ENCODE measurements around the gene CA5B. TPM values are rescaled to one million over a fixed set of nuclear protein-coding genes. Genes with fewer than 3 reads are reported as not detected.
"Not testable (repeated sequence)": the region's sequence is repeated elsewhere in the genome, so short reads cannot be mapped to it uniquely, and the experiment has no call there.

The CA5B gene
- total and polyA plus RNA-seq, 7 experiments from 2014 or later, result 16.4 to 64.6 (median 50.1) TPM

DNA sequence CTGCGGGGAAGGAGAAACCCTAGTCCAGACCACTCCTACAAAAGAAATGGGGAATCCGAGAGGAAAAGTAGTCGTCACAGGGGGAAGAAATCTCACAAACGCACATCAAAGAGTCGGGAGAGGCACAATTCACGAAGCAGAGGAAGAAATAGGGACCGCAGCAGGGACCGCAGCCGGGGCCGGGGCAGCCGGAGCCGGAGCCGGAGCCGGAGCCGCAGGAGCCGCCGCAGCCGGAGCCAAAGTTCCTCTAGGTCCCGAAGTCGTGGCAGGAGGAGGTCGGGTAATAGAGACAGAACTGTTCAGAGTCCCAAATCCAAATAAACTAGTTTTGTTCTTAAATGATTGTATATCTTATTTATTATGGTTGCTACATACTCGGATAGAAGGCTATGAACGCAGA lies 84.9 kb downstream of the CA5B start:
- Mint-ChIP-seq H3K4me1 (peaks cover 0 to 9% (median 3%) of the 10 kb centered on the region in 7 donors), H3K27ac (peak overlapping the region in 2 of 9 donors; percentile 38 to 39), H3K9me3 (no peaks in the 10 kb centered on the region), H3K4me3 (no peak overlapping the region), H3K27me3 (no peaks in the 10 kb centered on the region), H3K36me3 (peaks cover 0 to 59% (median 18%) of the 10 kb centered on the region in 5 donors)
- Histone ChIP-seq H3K36me3 (ENCODE audit: control insufficient read depth in 2 of 3, insufficient read depth in 3 of 3, low read length in 3 of 3) (peaks cover 0 to 55% (median 5%) of the 10 kb centered on the region in 3 experiments), H3K4me1 (ENCODE audit: control insufficient read depth in 2 of 2, insufficient read depth in 2 of 2, low read length in 2 of 2) (no peaks in the 10 kb centered on the region), H3K27ac (ENCODE audit: low read depth, low read length) (no peak overlapping the region), H3K27me3 (ENCODE audit: control insufficient read depth in 2 of 2, insufficient read depth in 2 of 2, low read length in 2 of 2) (no peaks in the 10 kb centered on the region), H3K9me3 (ENCODE audit: control insufficient read depth in 2 of 3, low read length in 3 of 3) (no peaks in the 10 kb centered on the region), H3K4me3 (ENCODE audit: low read length) (no peak overlapping the region)
- ATAC-seq (no peak), DNase-seq (no peak)
- POLR2A ChIA-PET, result interaction anchor here (0.6 kb wide), 1 partner anchor 36 kb away, joined by 4 read pairs; no protein-coding TSS in a partner anchor
- intact Hi-C loops (cut with micrococcal nuclease), result no loop called here
- CTCF ChIA-PET, result no interaction called here

DNA sequence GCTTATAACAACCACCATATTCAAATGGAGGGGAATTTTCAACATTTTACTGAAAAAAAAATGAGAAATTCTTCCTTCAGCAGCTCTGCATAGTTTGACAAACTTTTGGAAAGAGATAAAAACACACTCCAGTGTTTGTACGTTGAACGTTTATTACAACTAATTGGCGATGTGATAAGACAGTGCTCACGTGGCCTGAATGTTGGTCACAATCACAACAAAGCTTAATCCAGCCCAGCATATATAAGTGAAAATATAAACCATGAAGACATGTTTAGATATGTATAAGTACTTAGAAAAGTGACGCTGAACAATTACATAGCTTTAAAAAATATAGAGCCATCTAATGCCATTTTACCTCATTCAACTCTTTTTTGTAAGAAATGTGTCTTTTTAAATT lies 87.9 kb downstream of the CA5B start:
- Histone ChIP-seq H3K27ac (ENCODE audit: low read depth, low read length) (no peak overlapping the region), H3K36me3 (ENCODE audit: control insufficient read depth in 2 of 3, insufficient read depth in 3 of 3, low read length in 3 of 3) (peaks cover 0 to 35% (median 0%) of the 10 kb centered on the region in 3 experiments), H3K4me1 (ENCODE audit: control insufficient read depth in 2 of 2, insufficient read depth in 2 of 2, low read length in 2 of 2) (no peaks in the 10 kb centered on the region), H3K27me3 (ENCODE audit: control insufficient read depth in 2 of 2, insufficient read depth in 2 of 2, low read length in 2 of 2) (no peaks in the 10 kb centered on the region), H3K4me3 (ENCODE audit: low read length) (no peak overlapping the region), H3K9me3 (ENCODE audit: control insufficient read depth in 2 of 3, low read length in 3 of 3) (no peaks in the 10 kb centered on the region)
- peaks cover 0 to 53% (median 11%) of the 10 kb centered on the region in 5 donors for H3K36me3 Mint-ChIP-seq
- ChIA-PET CTCF (no interaction called here), POLR2A (no interaction called here)
- no peaks in the 10 kb centered on the region for H3K9me3 Mint-ChIP-seq
- H3K27ac Mint-ChIP-seq, result no peak overlapping the region
- DNase-seq, result no peak
- H3K27me3 Mint-ChIP-seq, result no peaks in the 10 kb centered on the region
- peaks cover 0 to 6% (median 0%) of the 10 kb centered on the region in 7 donors for H3K4me1 Mint-ChIP-seq
- no peak for ATAC-seq
- no peak overlapping the region for H3K4me3 Mint-ChIP-seq
- intact Hi-C loops (cut with micrococcal nuclease), result no loop called here

DNA sequence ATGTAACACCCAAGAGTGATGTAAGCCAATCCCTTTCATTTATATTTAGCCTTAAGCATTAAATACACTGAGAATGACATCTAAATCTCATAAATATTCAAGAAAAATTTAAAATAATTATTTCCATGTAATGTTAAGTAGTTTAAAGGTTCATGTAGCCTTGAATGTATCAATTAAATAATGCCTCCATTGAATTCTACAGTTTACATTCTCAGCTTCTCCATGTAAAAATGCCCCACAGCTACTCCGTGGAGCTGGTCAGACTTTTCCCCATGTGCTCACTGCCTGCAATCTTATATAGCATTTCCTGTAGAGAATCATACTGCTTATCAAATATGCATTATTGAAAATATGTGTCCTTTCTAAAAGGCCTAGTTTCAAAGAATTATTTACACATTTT lies 91.1 kb downstream of the CA5B start:
- H3K27ac Mint-ChIP-seq, result peak overlapping the region in 1 of 9 donors; percentile 63
- H3K36me3 Mint-ChIP-seq, result peaks cover 0 to 33% (median 9%) of the 10 kb centered on the region in 5 donors
- CTCF ChIA-PET, result no interaction called here

DNA sequence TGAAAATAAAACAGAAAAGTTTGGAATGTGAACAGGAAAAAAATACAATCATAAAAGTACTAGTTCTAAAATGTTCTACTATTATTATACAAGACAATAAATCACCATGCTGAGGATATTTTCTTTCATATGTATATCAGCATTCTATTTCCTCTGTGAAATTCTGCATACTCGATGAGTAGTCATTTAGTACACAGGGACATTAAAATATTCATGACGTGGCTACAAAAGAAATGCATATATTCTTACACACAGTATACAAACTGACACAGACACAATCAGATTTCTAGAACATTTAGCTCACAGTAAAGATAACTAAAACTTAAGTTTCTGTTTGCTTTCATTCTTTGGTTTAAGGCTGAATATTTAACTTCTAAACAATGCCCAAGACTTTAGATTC lies 93.3 kb downstream of the CA5B start:
- ATAC-seq; H3K27ac ChIP-seq (ENCODE audit: low read depth, low read length); H3K4me1 ChIP-seq (ENCODE audit: control insufficient read depth in 2 of 2, insufficient read depth in 2 of 2, low read length in 2 of 2); intact Hi-C loops (cut with micrococcal nuclease); H3K27ac Mint-ChIP-seq; H3K27me3 Mint-ChIP-seq; H3K36me3 ChIP-seq (ENCODE audit: control insufficient read depth in 2 of 3, insufficient read depth in 3 of 3, low read length in 3 of 3); DNase-seq; H3K27me3 ChIP-seq (ENCODE audit: control insufficient read depth in 2 of 2, insufficient read depth in 2 of 2, low read length in 2 of 2); H3K4me3 ChIP-seq (ENCODE audit: low read length); H3K4me3 Mint-ChIP-seq; POLR2A ChIA-PET; H3K4me1 Mint-ChIP-seq; CTCF ChIA-PET; H3K9me3 ChIP-seq (ENCODE audit: control insufficient read depth in 2 of 3, low read length in 3 of 3); H3K9me3 Mint-ChIP-seq: not testable (repeated sequence)
- peaks cover 0 to 31% (median 9%) of the 10 kb centered on the region in 5 donors for H3K36me3 Mint-ChIP-seq

More for the DNA sequence above, 91.1 kb downstream of the CA5B start:
- no peak overlapping the region for H3K4me3 Mint-ChIP-seq
- ATAC-seq (no peak), DNase-seq (no peak)
- H3K9me3 Mint-ChIP-seq, result no peaks in the 10 kb centered on the region
- Histone ChIP-seq H3K4me3 (ENCODE audit: low read length) (no peak overlapping the region), H3K36me3 (ENCODE audit: control insufficient read depth in 2 of 3, insufficient read depth in 3 of 3, low read length in 3 of 3) (peaks cover 0 to 9% (median 0%) of the 10 kb centered on the region in 3 experiments), H3K27me3 (ENCODE audit: control insufficient read depth in 2 of 2, insufficient read depth in 2 of 2, low read length in 2 of 2) (no peaks in the 10 kb centered on the region), H3K9me3 (ENCODE audit: control insufficient read depth in 2 of 3, low read length in 3 of 3) (no peaks in the 10 kb centered on the region), H3K27ac (ENCODE audit: low read depth, low read length) (no peak overlapping the region), H3K4me1 (ENCODE audit: control insufficient read depth in 2 of 2, insufficient read depth in 2 of 2, low read length in 2 of 2) (no peaks in the 10 kb centered on the region)
- H3K27me3 Mint-ChIP-seq, result no peaks in the 10 kb centered on the region
- intact Hi-C loops (cut with micrococcal nuclease), result no loop called here
- H3K4me1 Mint-ChIP-seq, result peaks cover 0 to 6% (median 3%) of the 10 kb centered on the region in 7 donors
- POLR2A ChIA-PET, result no interaction called here

DNA sequence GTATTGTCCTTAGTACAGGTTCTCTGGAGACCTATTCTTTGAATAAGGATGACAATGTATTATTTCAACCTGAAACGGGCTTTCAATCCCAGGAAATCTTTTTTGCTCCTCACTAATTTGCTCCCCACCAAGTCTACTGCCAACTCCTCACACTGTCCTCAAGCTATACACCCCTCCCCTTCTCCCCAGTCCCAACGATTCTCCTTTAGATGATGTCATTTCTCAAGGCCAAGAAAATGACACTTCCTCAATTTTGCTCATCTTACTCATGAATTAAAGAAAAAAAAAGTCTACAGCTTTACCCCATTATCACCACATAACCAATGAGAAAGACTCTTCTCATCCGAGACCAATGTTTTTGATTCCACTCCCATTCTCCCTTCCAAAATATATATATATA lies 96.0 kb downstream of the CA5B start:
- Histone ChIP-seq H3K9me3 (ENCODE audit: control insufficient read depth in 2 of 3, low read length in 3 of 3) (no peaks in the 10 kb centered on the region), H3K4me1 (ENCODE audit: control insufficient read depth in 2 of 2, insufficient read depth in 2 of 2, low read length in 2 of 2) (no peaks in the 10 kb centered on the region), H3K4me3 (ENCODE audit: low read length) (no peak overlapping the region), H3K36me3 (ENCODE audit: control insufficient read depth in 2 of 3, insufficient read depth in 3 of 3, low read length in 3 of 3) (no peaks in the 10 kb centered on the region), H3K27me3 (ENCODE audit: control insufficient read depth in 2 of 2, insufficient read depth in 2 of 2, low read length in 2 of 2) (no peaks in the 10 kb centered on the region), H3K27ac (ENCODE audit: low read depth, low read length) (no peak overlapping the region)
- no peaks in the 10 kb centered on the region for H3K27me3 Mint-ChIP-seq
- H3K36me3 Mint-ChIP-seq, result peaks cover 0 to 23% (median 0%) of the 10 kb centered on the region in 5 donors
- intact Hi-C loops (cut with micrococcal nuclease), result no loop called here
- ChIA-PET CTCF (no interaction called here), POLR2A (interaction anchor here (0.6 kb wide), 1 partner anchor 884 kb away, joined by 3 read pairs; no protein-coding TSS in a partner anchor)
- peak overlapping the region in 1 of 10 donors; percentile 4 for H3K4me3 Mint-ChIP-seq
- no peak for ATAC-seq
- no peak for DNase-seq
- H3K27ac Mint-ChIP-seq, result peak overlapping the region in 6 of 9 donors; percentile 2 to 69 (median 48)
- H3K4me1 Mint-ChIP-seq, result peaks cover 0 to 7% (median 0%) of the 10 kb centered on the region in 7 donors
- H3K9me3 Mint-ChIP-seq, result no peaks in the 10 kb centered on the region

DNA sequence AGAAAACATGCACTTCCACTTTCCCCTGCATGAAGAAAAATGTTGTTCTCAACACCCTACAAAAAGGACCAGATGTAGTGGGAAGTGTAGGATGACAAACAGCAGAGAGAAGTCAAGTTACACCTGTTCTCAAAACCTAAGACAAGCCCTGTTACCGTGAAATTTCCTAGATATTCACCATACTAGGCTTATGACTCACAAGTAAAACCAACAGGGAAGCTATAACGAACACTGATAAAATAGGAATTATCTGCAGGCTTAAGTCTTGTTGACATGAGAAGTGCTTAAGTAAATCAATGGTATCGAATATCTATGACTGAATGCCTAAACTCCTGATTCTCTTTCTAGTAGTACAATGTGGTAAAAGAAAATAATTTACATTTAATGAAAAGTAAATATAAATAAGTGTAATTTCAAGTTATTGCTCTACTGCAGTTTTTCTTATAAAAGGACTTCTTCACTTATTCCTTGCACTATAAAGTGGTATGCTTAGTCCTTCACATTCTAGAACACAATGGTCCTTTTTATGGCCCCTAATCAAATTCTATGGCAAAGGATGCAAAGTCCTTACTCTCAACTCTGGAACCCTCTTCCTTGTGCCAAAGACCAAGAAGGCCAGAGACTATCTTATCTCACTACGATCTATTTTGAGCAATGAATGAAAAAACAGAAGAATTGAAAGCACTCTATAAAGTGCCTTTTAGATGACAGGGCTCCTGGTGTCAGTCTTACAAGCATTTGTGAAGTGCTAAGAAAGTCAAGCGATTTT lies 96.9 kb downstream of the CA5B start:
- no peak overlapping the region for H3K4me3 Mint-ChIP-seq
- H3K4me3 ChIP-seq (ENCODE audit: low read length), result no peak overlapping the region
- intact Hi-C loops (cut with micrococcal nuclease), result no loop called here
- H3K27ac ChIP-seq (ENCODE audit: low read depth, low read length), result no peak overlapping the region
- H3K9me3 ChIP-seq (ENCODE audit: control insufficient read depth in 2 of 3, low read length in 3 of 3), result no peaks in the 10 kb centered on the region
- no peaks in the 10 kb centered on the region for H3K27me3 ChIP-seq (ENCODE audit: control insufficient read depth in 2 of 2, insufficient read depth in 2 of 2, low read length in 2 of 2)
- H3K36me3 Mint-ChIP-seq, result peaks cover 0 to 21% (median 0%) of the 10 kb centered on the region in 5 donors
- H3K36me3 ChIP-seq (ENCODE audit: control insufficient read depth in 2 of 3, insufficient read depth in 3 of 3, low read length in 3 of 3), result no peaks in the 10 kb centered on the region
- ATAC-seq (no peak), DNase-seq (no peak)
- ChIA-PET CTCF (no interaction called here), POLR2A (no interaction called here)
- no peaks in the 10 kb centered on the region for H3K4me1 ChIP-seq (ENCODE audit: control insufficient read depth in 2 of 2, insufficient read depth in 2 of 2, low read length in 2 of 2)
- no peak overlapping the region for H3K27ac Mint-ChIP-seq
- peaks cover 0 to 5% (median 0%) of the 10 kb centered on the region in 7 donors for H3K4me1 Mint-ChIP-seq
- H3K27me3 Mint-ChIP-seq, result no peaks in the 10 kb centered on the region
- H3K9me3 Mint-ChIP-seq, result no peaks in the 10 kb centered on the region
